DMS114 treated with DMSO at 0.1 percent for 48 hours (cell line): ENCODE results near the gene IRX4.

ENCODE experiments used
- DNase-seq: peaks from one replicate; lab custom pipeline; 2025; ENCODE audit not compliant: unreplicated experiment; lab: John Stamatoyannopoulos, UW

IRX4 gene

DNA sequence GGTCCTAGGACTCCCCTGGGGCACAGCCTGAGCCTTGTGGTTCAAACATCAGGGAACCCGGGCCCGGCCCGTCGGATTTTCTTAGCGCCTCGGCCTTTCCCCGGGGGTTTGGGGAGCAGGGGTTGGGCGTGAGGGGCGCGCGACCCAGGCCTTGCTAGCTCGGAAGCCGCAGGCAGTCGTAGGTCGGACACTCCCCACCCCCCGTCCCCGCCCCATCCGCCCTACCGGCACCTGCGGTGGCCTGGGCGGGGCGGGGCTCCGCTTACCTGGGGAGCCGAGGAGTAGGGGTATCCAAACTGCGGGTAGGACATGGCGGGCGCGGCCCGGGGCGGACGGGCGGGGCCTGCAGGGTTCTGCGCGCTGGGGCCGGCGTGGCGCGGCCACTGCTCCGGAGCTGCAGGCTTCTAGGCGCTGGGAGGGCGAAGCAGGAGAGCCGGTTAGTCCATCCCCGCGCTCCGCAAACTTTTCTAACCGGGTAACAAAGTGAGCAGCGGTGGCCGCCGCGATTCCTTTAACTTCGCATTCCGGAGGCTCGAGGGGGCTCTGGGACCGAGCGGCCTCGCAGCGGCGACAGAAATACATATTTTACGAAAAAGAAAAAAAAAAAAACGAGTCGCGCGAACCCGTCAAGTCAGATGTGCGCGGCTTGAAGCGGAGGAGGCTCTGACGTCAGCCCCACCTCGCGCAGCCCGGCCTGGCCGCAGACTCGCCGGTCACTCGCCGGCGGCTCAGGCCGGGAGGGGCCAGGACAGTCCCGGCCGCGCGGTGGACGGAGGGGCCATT, at the start of gene IRX4:
IRX4 (minus strand) TSS at position 589 of the 783 bp plus-strand sequence; CDS start at position 311, 278 bp downstream.
- DNase-seq: peak; percentile 13

DNA sequence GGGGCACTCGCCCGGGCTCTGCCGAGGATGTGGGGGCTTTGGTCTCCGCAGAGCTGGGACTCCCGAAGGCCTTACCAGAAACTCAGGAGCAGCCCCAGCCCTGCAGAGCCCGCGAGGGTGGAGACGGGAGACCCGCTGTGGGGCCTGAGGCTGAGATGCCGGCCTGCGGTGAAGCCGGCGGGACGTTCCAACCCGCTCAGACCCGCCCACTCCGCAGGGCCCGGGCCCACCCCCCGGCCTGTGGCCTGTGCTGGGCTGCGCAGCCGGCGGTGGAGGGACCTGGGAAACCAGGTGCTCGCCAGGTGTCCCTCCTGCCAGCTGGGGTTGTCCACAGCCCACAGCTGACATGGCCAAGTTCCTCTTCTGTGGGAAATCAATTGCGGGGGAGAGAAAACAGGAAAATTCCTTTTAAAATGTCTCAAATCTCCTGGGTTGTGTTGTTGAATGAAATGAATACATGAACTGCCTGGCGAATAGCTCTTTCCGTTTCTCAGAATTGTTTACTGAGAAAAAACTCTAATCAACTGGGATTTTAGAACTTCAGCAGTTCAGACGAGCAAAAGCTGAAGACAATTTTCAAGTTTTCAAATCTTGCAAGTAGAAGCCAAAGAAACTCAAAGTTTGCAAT, 49.0 kb upstream of the IRX4 start:
- no peak for DNase-seq

DNA sequence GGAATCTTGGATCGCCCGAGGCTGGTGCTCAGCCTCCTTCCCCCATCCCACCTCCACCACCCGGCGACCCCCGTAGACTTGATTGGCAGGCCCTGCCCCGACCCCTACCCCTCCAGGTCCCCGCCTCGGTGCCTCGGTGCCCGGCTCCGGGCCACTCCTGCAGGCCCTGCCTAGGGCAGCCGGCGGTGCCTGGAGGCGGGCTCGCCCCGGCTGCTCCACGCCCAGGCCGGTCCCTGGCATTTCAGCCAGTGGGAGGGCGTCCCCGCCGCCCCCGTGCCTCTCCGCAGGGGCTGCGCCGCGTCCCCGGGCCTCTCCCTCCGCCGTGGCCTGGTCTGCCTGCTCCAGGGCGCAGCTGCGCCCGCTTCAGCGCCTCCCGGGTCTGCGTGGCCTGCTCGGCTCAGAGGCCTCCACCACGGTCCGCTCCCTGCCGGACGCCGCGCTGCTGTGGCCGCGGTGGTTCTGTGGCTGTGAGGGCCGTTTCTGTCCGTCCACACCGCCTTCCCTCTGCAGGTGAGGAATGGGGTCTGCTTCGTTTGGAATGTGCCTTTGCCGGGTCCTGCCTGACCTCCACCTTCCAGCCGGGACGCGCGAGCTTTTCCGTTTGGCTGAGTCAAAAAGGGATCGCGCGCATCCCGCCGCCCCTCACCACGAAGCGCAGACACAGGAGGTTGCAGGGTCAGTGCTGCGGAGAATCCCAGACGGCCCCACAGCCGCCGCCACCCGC, 48.3 kb upstream of the IRX4 start:
- DNase-seq: no peak

DNA sequence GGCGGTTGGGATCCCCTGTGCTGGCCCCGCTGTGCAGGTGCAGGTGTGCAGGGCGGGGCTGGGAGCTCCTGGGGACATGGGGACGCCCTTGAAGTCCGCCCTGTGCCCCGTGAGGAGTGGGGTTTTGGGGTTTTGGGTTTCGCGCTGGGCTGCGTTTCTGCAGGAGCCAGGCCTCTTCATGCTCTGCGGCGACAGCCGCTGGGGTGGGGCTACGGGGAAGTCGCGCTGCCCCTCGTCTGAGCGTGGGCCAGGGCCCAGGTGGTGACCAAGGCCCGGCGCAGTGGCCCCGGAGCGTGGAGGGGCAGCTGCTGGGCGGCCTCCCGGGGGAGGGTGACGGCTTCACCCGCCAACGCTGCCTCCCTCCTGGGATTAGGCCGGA, 47.8 kb upstream of the IRX4 start:
- DNase-seq: no peak

DNA sequence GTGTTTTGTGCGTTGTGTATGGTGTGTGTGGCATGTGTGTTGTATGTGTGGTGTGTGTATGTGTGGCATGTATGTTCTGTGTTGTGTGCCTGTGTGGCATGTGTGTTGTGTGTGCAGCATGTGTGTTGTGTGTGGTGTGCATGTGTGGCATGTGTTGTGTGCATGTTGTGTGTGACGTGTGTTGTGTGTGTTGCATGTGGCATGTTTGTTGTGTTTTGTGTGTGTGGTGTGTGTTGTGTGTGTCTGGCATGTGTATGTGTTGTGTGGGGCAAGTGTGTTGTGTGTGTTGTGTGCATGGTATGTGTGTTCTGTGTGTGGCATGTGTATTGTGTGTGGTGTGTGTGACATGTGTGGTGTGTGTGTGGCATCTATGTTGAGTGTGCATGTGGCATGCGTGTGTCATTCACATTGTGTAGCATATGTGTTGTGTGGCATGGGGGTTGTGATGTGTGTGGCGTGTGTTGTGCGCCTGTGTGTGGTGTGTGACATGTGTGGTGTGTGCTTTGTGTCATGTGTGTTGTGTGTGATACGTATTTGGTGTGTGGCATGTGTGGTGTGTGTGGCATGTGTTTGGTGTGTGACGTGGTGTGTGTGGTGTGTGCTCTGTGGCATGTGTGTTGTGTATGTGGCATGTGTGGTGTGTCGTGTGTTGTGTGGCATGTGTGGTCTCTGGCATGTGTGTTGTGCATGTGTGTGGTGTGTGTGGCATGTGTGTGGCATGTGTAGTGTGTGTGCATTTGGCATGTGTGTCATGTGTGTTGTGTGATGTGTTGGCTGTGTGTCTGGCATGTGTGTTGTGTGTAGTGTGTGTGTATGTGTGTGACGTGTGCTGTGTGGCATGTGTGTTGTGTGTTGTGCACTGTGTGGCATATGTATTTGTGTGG, 46.6 kb upstream of the IRX4 start:
- no peak for DNase-seq

DNA sequence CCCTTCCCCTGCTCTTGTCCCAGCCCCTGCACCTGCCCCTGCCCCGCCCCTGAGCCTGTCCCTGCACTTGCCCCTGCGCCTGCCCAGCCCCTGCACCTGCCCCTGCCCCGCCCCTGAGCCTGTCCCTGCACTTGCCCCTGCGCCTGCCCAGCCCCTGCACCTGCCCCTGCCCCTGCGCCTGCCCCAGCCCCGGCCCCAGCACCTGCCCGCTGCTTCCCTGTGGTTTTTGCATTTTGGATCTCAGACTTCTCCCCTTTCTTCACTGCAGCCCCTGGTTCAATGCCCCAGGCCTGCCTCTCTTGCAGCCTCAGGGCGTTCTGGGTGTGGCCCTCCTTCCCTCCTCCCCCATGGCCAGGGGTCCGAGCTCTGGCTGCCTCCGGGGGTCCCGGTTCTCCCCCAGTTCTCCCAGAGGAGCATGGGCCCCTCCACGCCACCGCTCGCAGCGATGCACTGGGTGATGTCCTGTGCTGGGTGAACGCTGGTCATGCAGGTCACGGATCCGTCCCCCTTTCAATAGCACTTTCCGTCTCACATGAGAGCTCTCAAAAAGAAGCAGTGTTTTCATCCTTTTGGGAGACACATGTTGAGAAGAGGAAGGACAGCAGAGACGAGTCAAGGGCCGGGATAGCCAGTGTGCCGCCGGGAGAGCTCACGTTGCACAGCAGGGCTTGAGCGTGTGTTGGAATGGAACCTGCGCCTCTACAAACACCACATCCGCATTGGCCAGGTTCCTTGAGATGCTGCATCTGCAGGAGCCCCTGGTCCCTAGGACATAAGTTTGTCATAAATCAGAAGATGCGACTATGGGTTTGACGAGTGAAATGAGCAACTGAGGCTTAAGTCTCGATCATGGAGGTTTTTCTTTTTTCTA, 44.0 kb upstream of the IRX4 start:
- DNase-seq: no peak

DNA sequence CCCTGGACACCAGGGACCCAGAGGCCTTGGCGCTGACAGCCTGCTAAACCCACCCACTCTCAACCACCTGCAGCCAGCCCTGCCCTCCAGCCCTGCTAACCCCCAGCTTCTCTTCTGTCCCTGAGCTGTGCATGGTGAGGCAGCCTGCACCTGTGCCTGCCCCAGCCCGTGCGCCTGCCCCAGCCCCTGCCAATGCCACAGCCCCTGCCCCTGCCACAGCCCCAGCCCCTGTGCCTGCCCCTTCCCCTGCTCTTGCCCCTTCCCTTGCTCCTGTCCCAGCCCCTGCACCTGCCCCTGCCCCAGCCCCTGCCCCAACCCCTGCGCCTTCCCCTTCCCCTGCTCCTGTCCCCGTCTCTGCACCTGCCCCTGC, 43.3 kb upstream of the IRX4 start:
- no peak for DNase-seq

DNA sequence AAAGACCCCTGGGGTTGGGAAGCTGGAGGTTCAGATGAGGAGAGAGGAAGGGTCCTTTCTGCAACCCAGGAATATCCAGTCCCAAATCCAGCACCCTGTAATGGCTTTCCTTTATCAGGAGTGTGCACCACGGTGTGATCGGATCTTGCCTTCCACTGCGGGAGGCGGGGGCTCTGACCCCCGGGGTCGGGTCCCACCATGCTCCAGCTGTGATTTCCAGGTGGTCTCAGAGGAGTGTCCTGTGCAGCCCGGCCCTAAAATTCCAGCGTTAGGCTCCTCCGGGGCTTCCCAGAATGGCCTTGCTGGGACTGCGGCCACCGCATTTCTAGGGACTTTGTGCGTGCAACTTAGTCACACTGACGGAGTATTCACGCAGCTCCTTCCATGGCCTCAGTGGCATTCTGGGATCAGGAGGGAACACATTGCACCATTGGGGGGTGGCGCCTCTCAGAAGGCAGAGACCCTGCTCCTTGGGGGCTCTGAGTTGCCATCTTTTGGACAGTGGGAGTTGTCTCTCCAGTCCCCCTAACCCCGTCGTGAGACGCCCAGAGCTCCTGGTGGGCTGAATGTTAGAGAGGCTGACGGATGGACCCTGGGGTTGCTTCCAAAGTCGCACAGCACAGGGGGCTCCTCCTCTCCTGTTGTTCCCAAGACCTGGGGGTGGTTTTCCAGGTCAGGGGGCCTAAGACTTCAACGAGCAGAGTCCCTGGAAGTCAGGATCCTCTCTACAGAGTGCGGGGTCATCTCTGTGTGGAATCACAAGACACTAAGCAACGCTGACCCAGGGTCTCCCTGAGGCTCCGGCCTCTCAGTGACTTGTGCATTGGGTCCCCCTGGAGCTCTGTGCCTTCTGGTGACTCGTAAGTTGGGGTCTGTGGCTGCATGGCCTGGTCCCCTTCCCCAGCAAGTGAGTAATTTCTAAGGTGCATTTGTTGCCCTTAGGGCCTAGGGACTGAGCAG, 42.7 kb upstream of the IRX4 start:
- DNase-seq: no peak

DNA sequence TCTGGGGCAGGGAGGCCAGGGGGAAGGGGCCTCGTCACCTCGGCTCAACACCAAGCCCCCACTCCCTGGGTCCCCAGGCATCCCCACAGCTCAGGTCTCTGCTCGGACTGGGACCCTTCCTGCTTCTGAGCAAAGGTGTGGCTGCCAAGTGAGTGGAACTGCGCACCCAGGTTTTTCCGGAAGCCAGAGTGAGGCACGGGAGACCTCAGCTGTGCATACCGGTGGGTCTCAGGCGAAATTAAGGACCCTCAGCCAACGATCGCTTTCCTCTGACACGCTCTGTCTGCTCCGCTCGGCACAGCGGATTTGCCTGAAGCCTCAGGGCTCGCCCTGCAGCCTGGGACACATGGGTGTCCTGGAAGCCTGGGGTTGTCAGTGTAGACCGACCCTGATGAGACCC, 41.0 kb upstream of the IRX4 start:
- DNase-seq: no peak

DNA sequence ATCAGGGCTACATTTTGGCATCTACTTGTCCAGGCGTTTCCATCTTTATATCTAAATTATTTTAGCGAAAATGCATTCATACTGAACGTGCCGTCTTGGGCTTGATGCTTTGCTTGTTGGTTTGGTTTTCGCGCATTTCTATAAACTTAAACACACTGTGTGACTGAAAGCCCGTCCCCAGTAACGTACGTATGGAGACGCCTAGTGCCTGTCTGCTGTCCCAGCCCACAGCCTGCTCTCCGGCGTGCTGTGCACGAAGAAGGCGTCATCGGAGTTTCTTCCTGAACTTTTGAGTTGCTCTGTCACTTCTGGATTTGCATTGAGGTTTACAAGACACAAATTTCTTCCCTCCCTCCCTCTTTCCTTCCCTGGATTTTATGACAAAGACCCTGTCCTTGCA, 40.6 kb upstream of the IRX4 start:
- no peak for DNase-seq

DNA sequence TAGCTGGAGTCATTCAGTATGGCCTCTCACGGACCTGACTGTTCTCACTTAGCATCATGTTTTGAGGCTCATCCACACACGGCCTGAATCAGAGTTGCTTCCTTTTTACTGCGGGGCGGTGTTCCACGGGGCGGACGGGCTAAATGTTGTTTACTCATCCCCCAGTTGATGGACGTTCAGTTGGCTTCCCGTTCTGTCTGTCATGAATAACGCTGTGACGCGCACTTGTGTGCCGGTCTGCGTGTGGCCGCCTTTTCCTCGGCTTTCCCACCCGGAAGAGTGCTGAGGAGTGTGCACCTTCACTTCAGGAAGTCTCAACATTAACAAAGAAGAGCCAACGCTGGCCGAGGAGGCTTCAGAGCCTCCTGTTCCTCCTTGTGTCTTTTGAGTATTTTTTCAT, 39.0 kb upstream of the IRX4 start:
- DNase-seq: no peak

DNA sequence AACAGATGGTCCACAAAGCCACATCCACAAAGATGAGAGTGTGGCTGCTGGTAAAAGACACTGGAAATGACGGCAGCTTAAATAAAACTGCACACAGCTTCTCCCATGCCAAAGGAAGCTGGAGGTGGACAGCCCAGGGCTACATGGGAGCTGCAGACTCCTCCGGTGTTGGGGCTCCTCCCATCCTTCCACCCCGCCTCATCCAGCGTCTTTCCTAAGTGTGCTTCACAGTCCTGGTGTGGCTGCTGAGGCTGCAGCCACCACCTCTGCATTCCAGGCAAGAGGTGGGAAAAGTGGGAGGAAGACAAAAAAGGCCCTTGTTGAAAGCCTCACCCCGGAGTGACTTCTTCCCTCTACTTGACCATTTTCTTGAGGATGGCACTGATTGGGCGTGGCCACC, 37.0 kb upstream of the IRX4 start:
- DNase-seq: no peak

DNA sequence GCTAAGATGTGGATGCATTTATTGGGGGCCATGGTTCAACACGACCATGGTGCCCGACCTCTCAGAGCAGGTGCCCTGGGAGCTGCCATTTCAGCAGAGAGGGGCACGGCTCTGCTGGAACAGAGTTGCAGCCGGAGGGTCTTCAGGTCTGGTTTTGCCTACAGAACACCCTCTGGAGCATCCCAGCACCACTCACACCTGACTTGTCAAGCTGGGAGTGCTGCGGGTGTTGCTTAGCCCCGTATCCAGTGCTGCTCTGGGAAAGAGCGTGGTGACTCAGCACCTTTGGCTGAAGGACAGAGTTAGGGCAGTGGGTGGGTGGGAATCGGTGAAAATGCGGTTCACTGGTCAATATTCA, 36.5 kb upstream of the IRX4 start:
- DNase-seq: no peak

DNA sequence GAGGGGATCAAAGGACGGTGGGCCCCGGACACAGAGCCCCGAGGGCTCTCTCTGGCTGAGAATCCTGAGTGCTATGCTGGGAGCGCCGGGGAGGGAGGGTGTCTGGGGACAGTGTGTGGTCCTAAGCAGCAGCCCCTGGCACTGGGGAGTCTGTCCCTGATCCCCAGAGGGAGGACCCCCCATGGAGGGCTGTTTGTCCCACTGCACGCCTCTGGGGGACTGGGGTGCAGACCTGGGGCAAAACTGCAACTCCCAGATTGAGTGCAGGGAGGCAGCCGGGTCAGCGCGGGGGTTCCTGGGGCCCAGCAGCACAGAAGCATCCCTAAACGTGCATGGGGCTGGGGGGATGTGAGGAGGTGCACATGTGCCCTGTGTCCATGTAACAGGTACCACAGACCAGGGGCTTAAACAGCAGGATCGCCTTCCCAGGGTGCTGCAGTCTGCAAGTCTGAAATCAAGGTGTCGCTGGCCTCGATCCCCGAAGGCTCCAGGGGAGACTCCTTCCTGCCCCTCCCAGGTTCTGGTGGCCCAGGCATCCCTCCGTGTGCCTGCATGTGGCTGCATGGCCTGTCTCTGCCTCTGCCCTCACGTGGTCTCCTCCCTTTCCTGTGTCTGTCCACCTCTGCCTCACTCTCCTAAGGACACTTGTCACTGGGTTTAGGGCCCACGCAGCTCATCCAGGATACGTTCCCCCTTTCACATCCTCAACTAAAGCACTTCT, 35.9 kb upstream of the IRX4 start:
- no peak for DNase-seq

DNA sequence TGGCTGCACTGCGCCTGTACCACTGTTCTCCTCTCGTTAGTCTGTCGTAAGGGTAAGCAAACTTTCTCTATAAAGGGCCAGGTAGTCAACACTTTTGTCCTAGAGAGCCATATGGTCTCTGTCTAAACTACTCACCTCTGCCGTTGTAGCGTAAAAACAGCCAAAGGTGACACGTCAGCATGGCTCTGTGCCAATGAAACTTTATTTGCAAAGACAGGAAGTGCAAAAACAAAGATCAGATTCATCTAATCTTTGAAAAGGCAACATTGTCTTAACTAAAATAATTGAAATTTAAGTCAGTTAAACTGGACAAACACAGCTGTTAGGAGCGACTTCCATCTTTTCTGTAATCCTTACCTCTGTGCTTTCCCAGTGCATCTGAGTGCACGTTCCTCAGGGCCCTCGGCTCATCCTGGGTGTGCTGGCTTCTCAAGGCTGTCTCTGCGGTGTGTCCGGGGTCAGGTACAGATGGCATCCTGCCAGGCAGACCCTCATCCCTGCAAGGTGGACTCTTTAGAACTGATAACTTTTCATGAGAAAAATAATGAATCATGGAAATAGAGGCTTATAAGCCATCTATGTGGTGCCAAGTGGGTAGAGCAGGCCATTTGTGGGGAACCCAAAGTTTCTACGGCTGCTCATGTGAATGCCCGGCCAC, 35.2 kb upstream of the IRX4 start:
- DNase-seq: no peak

DNA sequence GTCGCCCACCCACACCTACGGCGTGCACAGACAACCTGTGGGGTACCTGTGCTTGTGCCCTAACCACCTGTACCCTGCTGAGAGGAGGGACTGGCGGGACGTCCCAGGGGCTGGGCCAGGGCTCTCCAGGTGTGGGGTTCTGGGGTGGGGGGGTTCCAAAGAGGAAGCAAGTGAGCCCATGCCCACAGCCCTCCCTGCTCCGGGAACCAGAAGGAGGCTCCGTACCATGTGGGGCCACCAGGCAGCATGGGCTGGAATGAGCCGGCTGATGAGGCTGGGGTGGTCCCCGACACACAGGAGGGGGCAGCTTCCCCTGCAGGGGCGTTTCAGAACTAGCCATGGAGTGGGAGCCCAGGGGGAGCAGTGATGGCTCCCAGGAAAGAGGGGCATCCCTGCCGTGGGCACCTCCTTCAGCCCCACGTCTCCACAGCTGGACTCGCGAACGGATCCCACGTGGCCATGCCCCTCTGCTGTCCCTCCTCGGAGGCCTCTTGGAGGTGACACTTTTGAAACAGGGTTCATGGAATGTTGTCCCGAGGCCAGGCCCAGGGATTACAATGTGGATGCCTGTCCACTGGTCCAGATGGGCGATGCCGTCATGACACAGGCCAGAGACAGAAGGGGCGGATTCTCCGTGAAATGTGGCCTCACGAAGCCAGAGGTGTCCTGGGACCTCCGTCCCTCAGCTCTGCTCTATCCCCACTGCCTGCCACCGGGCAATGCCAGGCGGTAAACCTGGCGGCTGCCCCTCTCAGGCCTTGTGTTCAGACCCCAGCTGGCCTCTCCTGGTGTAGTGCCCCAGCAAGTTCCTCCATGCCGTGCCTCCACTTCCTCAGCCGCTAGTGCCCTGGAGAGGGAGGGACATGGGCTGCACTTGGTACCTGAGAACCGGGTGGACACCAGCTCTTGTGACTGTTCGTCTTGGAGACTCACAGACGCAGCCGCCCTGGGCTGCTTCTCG, 33.6 kb upstream of the IRX4 start:
- DNase-seq: no peak

DNA sequence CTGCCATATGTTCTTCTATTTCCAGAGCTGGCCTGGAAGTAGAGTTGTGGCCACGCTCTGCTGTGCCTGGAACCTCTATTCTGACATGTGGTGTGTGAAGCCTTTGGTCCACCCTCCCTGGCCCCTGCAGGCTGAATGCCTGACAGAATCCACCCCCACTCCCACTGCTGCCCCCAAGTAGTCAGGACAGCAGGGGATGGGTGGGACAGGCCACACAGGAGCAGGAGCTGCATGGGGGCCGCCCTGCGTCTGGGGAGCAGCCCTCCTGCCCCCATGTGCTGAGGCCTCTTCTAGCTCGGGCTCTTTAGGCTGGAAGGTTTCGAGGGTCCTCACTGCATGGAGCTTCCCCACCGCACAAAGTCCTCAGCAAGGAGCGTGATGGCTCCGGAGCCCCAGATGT, 32.6 kb upstream of the IRX4 start:
- no peak for DNase-seq
